Neural cell (in vitro differentiated cells): ENCODE results near the gene AIPL1. TPM values are rescaled to one million over a fixed set of nuclear protein-coding genes. Genes with fewer than 3 reads are reported as not detected.

Experiments used
- H2AFZ ChIP-seq: fragments of 200-600, 300-800 bp; sonication (generic), shearing (Covaris generic); 2 replicates; pipeline ENCODE4 v1.6.0; 2014; ENCODE audit warnings: low read depth, mild to moderate bottlenecking, antibody characterized with exemption, low read length, moderate library complexity
- H3F3A ChIP-seq: fragments of 200-600 bp; shearing (Covaris generic); 2 replicates; pipeline ENCODE4 v1.6.1; 2016; ENCODE audit warnings: mild to moderate bottlenecking, moderate library complexity, mixed read lengths, antibody characterized with exemption, low read length; ENCODE audit not compliant: insufficient read depth, poor library complexity, severe bottlenecking
- H3K27ac ChIP-seq: fragments of 200-600, 300-800 bp; sonication (generic), shearing (Covaris generic); 2 replicates; pipeline ENCODE4 v1.5.1; 2014; ENCODE audit warnings: mild to moderate bottlenecking, low read length, moderate library complexity
- H3K27me3 ChIP-seq: fragments of 300-800, 200-600 bp; sonication (generic), shearing (Covaris generic); 2 replicates; pipeline ENCODE4 v1.6.0; 2014; ENCODE audit warnings: mild to moderate bottlenecking, low read depth, low read length, moderate library complexity; ENCODE audit not compliant: insufficient read depth
- H3K36me3 ChIP-seq: fragments of 300-800, 200-600 bp; sonication (generic), shearing (Covaris generic); 2 replicates; pipeline ENCODE4 v1.5.1; 2014; ENCODE audit warnings: mild to moderate bottlenecking, antibody characterized with exemption, low read length, moderate library complexity; ENCODE audit not compliant: insufficient read depth
- H3K4me2 ChIP-seq: fragments of 300-800, 200-600 bp; sonication (generic), shearing (Covaris generic); 2 replicates; pipeline ENCODE4 v1.6.0; 2014; ENCODE audit warnings: mild to moderate bottlenecking, low read length
- H3K4me3 ChIP-seq: fragments of 300-800, 200-600 bp; sonication (generic), shearing (Covaris generic); 2 replicates; pipeline ENCODE4 v1.5.1; 2014; ENCODE audit warnings: mild to moderate bottlenecking, low read length, moderate library complexity
- H3K79me2 ChIP-seq: fragments of 200-600 bp; shearing (Covaris generic); replicated peaks from 2 replicates; pipeline ENCODE4 v1.6.0; 2014; ENCODE audit warnings: mild to moderate bottlenecking, low read length, moderate library complexity; ENCODE audit not compliant: insufficient read depth
- H3K9ac ChIP-seq: fragments of 300-800, 200-600 bp; sonication (generic), shearing (Covaris generic); 2 replicates; pipeline ENCODE4 v1.6.1; 2016; ENCODE audit warnings: mild to moderate bottlenecking, low read length, mixed read lengths
- H3K9me2 ChIP-seq: fragments of 200-600 bp; shearing (Covaris generic); 2 replicates; pipeline ENCODE4 v1.6.1; 2016; ENCODE audit warnings: mild to moderate bottlenecking, low read length, mixed read lengths; ENCODE audit not compliant: insufficient read depth
- H3K9me3 ChIP-seq: fragments of 200-600, 300-800 bp; sonication (generic), shearing (Covaris generic); 2 replicates; pipeline ENCODE4 v1.6.1; 2016; ENCODE audit warnings: mild to moderate bottlenecking, mixed run types, low read length, moderate library complexity, mixed read lengths
- H4K20me1 ChIP-seq: fragments of 200-600 bp; shearing (Covaris generic); 2 replicates; pipeline ENCODE4 v1.6.1; 2016; ENCODE audit warnings: mild to moderate bottlenecking, mixed run types; ENCODE audit not compliant: insufficient read depth
- EP300 ChIP-seq: fragments of 450-650 bp; conservative IDR thresholded peaks from 2 replicates; pipeline ENCODE4 v1.6.1; 2014; ENCODE audit warnings: antibody characterized with exemption, mild to moderate bottlenecking, moderate library complexity; ENCODE audit not compliant: poor library complexity, severe bottlenecking
- EZH2 ChIP-seq: fragments of 200-600, 300-800 bp; shearing (Covaris generic), sonication (generic); IDR thresholded peaks from 2 replicates; pipeline ENCODE4 v1.6.1; 2014; ENCODE audit warnings: antibody characterized with exemption, low read length, borderline replicate concordance, mild to moderate bottlenecking; ENCODE audit not compliant: insufficient read depth, poor library complexity, severe bottlenecking
- MXI1 ChIP-seq: fragments of 450-650 bp; conservative IDR thresholded peaks from 2 replicates; pipeline ENCODE4 v1.6.1; 2014; ENCODE audit warnings: antibody characterized with exemption, mild to moderate bottlenecking; ENCODE audit not compliant: poor library complexity, severe bottlenecking
- POLR2AphosphoS5 ChIP-seq: IDR thresholded peaks from 2 replicates; pipeline ENCODE4 v1.6.1; 2012
- RAD21 ChIP-seq: fragments of 450-650 bp; conservative IDR thresholded peaks from 2 replicates; pipeline ENCODE4 v1.6.1; 2014; ENCODE audit warnings: antibody characterized with exemption, mild to moderate bottlenecking, moderate library complexity
- REST ChIP-seq: IDR thresholded peaks from 2 replicates; pipeline ENCODE4 v1.6.1; 2012; ENCODE audit warnings: borderline replicate concordance
- SMC3 ChIP-seq: fragments of 450-650 bp; conservative IDR thresholded peaks from 2 replicates; pipeline ENCODE4 v1.6.1; 2014; ENCODE audit warnings: antibody characterized with exemption, mild to moderate bottlenecking, moderate library complexity; ENCODE audit not compliant: poor library complexity
- TAF1 ChIP-seq: IDR thresholded peaks from 2 replicates; pipeline ENCODE4 v1.6.1; 2012; ENCODE audit warnings: low read depth
- polyA plus RNA-seq: library from polyadenylated mRNA; depleted of rRNA; stranded (reverse); fragments of >200 nt; gene quantifications from 2 replicates; pipeline ENCODE4 v1.2.3, GENCODE V29; 2014
- TF ChIP-seq, protein P1 (sequence below): fragments of 450-650 bp; IDR thresholded peaks from 2 replicates; pipeline ENCODE4 v1.5.1; 2014; ENCODE audit warnings: antibody characterized with exemption, mild to moderate bottlenecking, moderate library complexity; ENCODE audit not compliant: poor library complexity, severe bottlenecking

Gene AIPL1
- polyA plus RNA-seq, 1 donor from 2014 or later: not detected

GRCh38 chr17:6468051-6468790 lies 33.3 kb upstream of the AIPL1 start:
- H3K27me3 ChIP-seq: no peaks in the 10 kb centered on the region
- no peaks in the 10 kb centered on the region for H3F3A ChIP-seq
- no peaks in the 10 kb centered on the region for H4K20me1 ChIP-seq
- no peak overlapping the region for H3K4me3 ChIP-seq
- no peaks in the 10 kb centered on the region for H3K79me2 ChIP-seq
- no peaks in the 10 kb centered on the region for H3K9me2 ChIP-seq
- H2AFZ ChIP-seq: no peak overlapping the region
- no peak overlapping the region for H3K9ac ChIP-seq
- H3K36me3 ChIP-seq: no peaks in the 10 kb centered on the region
- no peaks in the 10 kb centered on the region for H3K9me3 ChIP-seq
- no peak overlapping the region for H3K4me2 ChIP-seq
- TF ChIP-seq EZH2 (no peak), POLR2AphosphoS5 (no peak), REST (no peak), SMC3 (no peak), TAF1 (no peak), EP300 (no peak), MXI1 (no peak), RAD21 (no peak)
- TF ChIP-seq, protein P1, sequence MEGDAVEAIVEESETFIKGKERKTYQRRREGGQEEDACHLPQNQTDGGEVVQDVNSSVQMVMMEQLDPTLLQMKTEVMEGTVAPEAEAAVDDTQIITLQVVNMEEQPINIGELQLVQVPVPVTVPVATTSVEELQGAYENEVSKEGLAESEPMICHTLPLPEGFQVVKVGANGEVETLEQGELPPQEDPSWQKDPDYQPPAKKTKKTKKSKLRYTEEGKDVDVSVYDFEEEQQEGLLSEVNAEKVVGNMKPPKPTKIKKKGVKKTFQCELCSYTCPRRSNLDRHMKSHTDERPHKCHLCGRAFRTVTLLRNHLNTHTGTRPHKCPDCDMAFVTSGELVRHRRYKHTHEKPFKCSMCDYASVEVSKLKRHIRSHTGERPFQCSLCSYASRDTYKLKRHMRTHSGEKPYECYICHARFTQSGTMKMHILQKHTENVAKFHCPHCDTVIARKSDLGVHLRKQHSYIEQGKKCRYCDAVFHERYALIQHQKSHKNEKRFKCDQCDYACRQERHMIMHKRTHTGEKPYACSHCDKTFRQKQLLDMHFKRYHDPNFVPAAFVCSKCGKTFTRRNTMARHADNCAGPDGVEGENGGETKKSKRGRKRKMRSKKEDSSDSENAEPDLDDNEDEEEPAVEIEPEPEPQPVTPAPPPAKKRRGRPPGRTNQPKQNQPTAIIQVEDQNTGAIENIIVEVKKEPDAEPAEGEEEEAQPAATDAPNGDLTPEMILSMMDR: no peak
- no peak overlapping the region for H3K27ac ChIP-seq

DNA sequence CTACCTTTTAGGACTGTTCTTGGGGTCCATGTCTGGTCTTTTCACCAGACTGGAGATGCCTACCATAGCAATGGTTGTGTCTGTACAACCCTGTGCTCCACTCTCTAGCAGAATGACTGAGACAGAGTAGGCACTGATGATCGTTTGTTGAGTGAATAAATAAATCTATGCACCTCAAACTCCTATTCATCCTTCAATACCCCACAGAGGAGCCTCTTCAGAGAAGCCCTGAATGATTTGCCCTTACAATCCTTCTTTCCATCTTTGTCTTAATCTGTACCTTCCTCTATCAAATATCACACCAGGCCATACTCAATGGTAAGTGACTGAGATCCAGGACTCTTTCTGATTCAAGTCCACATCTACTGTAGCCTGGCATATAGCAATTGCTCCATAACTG lies 32.6 kb upstream of the AIPL1 start:
- Histone ChIP-seq H3F3A (no peaks in the 10 kb centered on the region), H3K9me2 (no peaks in the 10 kb centered on the region), H3K9ac (no peak overlapping the region), H3K4me2 (no peak overlapping the region), H2AFZ (no peak overlapping the region), H3K36me3 (no peaks in the 10 kb centered on the region), H3K79me2 (no peaks in the 10 kb centered on the region), H4K20me1 (no peaks in the 10 kb centered on the region), H3K27me3 (no peaks in the 10 kb centered on the region), H3K4me3 (no peak overlapping the region), H3K27ac (no peak overlapping the region), H3K9me3 (no peaks in the 10 kb centered on the region)
- no peak for TF ChIP-seq POLR2AphosphoS5
